ENCODE measurements around the gene GATA5.

Gene GATA5

GRCh38 chr20:62511915-62512610, 36.3 kb upstream of the GATA5 start:
- DNase-seq (ENCODE audit: insufficient read length, low spot score): no peak
- TF ChIP-seq CTCF (IDR thresholded peaks at IDR 0.05; ENCODE audit: insufficient read depth, missing control alignments): no peak
- FAIRE-seq: no peak

GRCh38 chr20:62511300-62511914, 35.6 kb upstream of the GATA5 start:
- FAIRE-seq: no peak
- no peak for DNase-seq (ENCODE audit: insufficient read length, low spot score)
- no peak for TF ChIP-seq CTCF (IDR thresholded peaks at IDR 0.05; ENCODE audit: insufficient read depth, missing control alignments)

DNA sequence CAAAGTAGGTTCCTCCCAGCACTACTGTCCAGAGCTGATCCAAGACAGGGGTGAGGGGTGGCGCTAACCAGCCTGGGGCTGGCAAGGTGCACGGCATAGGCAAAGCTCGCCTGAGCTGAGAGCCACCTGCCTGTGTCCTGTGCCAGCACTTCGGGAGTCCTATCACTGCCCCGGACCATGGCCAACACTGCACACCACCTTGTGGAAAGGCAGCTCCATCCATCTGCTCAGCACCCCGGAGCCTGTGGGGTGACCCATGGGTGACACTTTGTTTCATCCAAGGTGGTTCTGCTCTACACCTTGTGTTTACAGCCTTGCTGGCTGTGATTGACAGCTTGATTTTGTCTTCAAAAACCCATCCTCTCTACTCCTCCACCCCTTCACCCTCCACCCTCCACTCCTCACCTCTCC, 32.9 kb upstream of the GATA5 start:
- no peak for TF ChIP-seq CTCF (IDR thresholded peaks at IDR 0.05; ENCODE audit: insufficient read depth, missing control alignments)
- FAIRE-seq (no peak), DNase-seq (ENCODE audit: insufficient read length, low spot score) (no peak)

DNA sequence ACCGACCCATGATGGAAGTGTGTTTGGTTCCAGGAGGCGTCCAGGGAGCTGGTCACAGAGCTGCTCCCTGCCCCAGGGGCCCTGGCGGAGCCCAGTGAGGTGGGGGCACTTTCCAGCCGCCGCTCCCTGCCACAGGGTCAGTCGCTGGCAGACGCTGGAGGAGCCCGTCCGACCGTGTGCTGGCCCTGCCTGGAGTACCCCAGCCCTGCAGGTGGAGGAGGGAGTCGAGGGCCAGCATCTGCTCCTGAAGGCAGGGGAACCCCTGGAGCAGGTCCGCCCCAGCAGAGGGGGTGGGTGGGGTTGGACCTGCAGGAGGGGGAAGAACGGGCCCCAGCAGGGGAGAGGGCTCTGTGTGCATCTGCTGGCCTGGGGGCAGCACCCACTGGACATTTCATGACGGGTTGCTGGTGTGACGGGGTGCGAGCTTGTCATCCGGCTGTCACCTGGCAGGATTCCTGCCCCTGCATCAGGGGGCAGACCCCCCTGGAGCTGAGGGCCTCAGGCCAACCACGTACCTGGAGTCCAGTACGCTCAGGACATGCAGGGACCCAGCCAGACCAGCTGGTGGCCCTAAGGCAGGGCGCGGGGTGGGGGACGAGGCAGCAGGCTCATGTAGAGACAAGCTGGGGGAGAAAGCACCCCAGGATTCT, 32.3 kb upstream of the GATA5 start:
- no peak for DNase-seq (ENCODE audit: insufficient read length, low spot score)
- FAIRE-seq: no peak
- no peak for TF ChIP-seq CTCF (IDR thresholded peaks at IDR 0.05; ENCODE audit: insufficient read depth, missing control alignments)

DNA sequence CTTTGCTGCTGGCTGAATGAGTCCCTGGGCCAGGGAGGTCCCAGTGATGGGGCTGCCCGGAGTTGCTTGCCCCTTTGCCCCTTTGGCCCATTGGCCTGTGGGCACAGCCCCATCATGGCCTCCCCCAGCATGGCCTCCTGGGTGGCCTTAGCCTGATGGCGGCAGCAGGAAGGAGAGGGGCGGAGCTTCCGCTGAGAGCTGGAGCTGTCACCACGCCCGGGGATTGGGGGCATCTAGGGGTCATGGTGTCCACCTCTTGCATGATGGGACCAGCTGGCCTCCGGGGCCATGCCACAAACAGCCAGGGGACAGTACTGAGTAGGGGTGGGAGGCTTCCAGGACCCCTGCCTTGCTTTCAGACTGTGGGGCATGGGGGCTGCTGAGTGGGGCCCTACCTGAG, 31.5 kb upstream of the GATA5 start:
- no peak for FAIRE-seq
- no peak for TF ChIP-seq CTCF (IDR thresholded peaks at IDR 0.05; ENCODE audit: insufficient read depth, missing control alignments)
- DNase-seq (ENCODE audit: insufficient read length, low spot score): no peak

- no peak for DNase-seq (ENCODE audit: insufficient read length, low spot score)
- no peak for TF ChIP-seq CTCF (IDR thresholded peaks at IDR 0.05; ENCODE audit: insufficient read depth, missing control alignments)
- no peak for FAIRE-seq
Observed at GRCh38 chr20:62506791-62507190, 31.0 kb upstream of the GATA5 start.

- DNase-seq (ENCODE audit: insufficient read length, low spot score) (no peak), FAIRE-seq (no peak)
- TF ChIP-seq CTCF (IDR thresholded peaks at IDR 0.05; ENCODE audit: insufficient read depth, missing control alignments): no peak
Observed at GRCh38 chr20:62506087-62506486, 30.3 kb upstream of the GATA5 start.
